CD14-positive monocyte (primary cell): Measurements from ENCODE around the gene CYP27B1. TPM values are rescaled to one million over a fixed set of nuclear protein-coding genes. Genes with fewer than 3 reads are reported as not detected.
A peak's percentile ranks its signal among the peaks of the same experiment; 100 is the strongest.

Experiments
- DNase-seq, 3 donors: peaks; one replicate each; pipeline ENCODE4 v3.0.0-alpha.2; 2011 to 2022
- H2AFZ ChIP-seq: 2 replicates; pipeline ENCODE4 v1.6.0; 2012; ENCODE audit warnings: mild to moderate bottlenecking, low read depth, low read length, inconsistent platforms; ENCODE audit not compliant: insufficient read depth, poor library complexity, severe bottlenecking
- H3K27ac ChIP-seq, 2 donors: 1 replicate in 1 of 2; 2 replicates in 1 of 2; pipeline ENCODE4 v1.5.1; 2012 to 2013; ENCODE audit warnings: low read length in 2 of 2, control low read depth in 1 of 2, inconsistent platforms in 1 of 2, low read depth in 1 of 2, mild to moderate bottlenecking in 1 of 2
- H3K27me3 ChIP-seq, 2 donors: one replicate each; pipeline versions ENCODE4 v1.6.0 to v1.6.1; 2011 to 2013; ENCODE audit warnings: low read length in 2 of 2; ENCODE audit not compliant: control insufficient read depth in 2 of 2, insufficient read depth in 2 of 2
- H3K36me3 ChIP-seq, 2 donors: replicated peaks in 1 of 2; 1 replicate in 1 of 2; 2 replicates in 1 of 2; pipeline versions ENCODE4 v1.5.1 to v1.6.1; 2012 to 2013; ENCODE audit warnings: low read length in 2 of 2, control low read depth in 1 of 2, inconsistent platforms in 1 of 2, mild to moderate bottlenecking in 1 of 2; ENCODE audit not compliant: insufficient read depth in 2 of 2, control insufficient read depth in 1 of 2
- H3K4me1 ChIP-seq, 2 donors: 1 replicate in 1 of 2; 2 replicates in 1 of 2; pipeline versions ENCODE4 v1.5.1 to v1.6.1; 2012 to 2013; ENCODE audit warnings: low read length in 2 of 2, control low read depth in 1 of 2, inconsistent platforms in 1 of 2, mild to moderate bottlenecking in 1 of 2, moderate library complexity in 1 of 2; ENCODE audit not compliant: insufficient read depth in 2 of 2, control insufficient read depth in 1 of 2
- H3K4me2 ChIP-seq: replicated peaks from 2 replicates; pipeline ENCODE3; 2012; ENCODE audit warnings: low read length, moderate library complexity, mild to moderate bottlenecking; ENCODE audit not compliant: poor library complexity, severe bottlenecking; ENCODE audit errors: extremely low read depth
- H3K4me3 ChIP-seq, 3 experiments: fragments of 200-600 bp in 1 of 3; sonication (generic) in 1 of 3; replicated peaks in 1 of 3; 1 replicate in 2 of 3; 2 replicates in 1 of 3; pipeline ENCODE4 v1.5.1; 2011 to 2013; ENCODE audit warnings: low read length in 3 of 3, mild to moderate bottlenecking in 3 of 3, control low read depth in 2 of 3, low read depth in 2 of 3, inconsistent platforms in 1 of 3, moderate library complexity in 1 of 3
- H3K79me2 ChIP-seq: 2 replicates; pipeline ENCODE4 v1.6.0; 2012; ENCODE audit warnings: mild to moderate bottlenecking, control low read depth, inconsistent platforms, low read length, moderate library complexity; ENCODE audit not compliant: insufficient read depth
- H3K9ac ChIP-seq: 2 replicates; pipeline ENCODE4 v1.6.0; 2017; ENCODE audit warnings: low read length, mild to moderate bottlenecking; ENCODE audit not compliant: insufficient read depth, poor library complexity, severe bottlenecking
- H3K9me3 ChIP-seq, 2 donors: replicated peaks in 1 of 2; 1 replicate in 1 of 2; 2 replicates in 1 of 2; pipeline versions ENCODE4 v1.5.1 to v1.6.1; 2012 to 2013; ENCODE audit warnings: low read length in 2 of 2, control low read depth in 1 of 2; ENCODE audit not compliant: control insufficient read depth in 1 of 2, insufficient read depth in 1 of 2
- H4K20me1 ChIP-seq: 2 replicates; pipeline ENCODE4 v1.6.0; 2012; ENCODE audit warnings: mild to moderate bottlenecking, low read length, control low read depth, moderate library complexity; ENCODE audit not compliant: insufficient read depth
- H3K27ac Mint-ChIP-seq, 7 donors: one replicate each; pipeline ENCODE4 v1.8.0; 2020; ENCODE audit warnings: mild to moderate bottlenecking in 7 of 7, mixed read lengths in 7 of 7, moderate library complexity in 6 of 7, inconsistent platforms in 2 of 7
- H3K27me3 Mint-ChIP-seq, 3 donors: one replicate each; pipeline ENCODE4 v1.8.0; 2021 to 2022; ENCODE audit warnings: low read depth in 3 of 3, mild to moderate bottlenecking in 3 of 3, mixed read lengths in 3 of 3, moderate library complexity in 3 of 3, inconsistent platforms in 1 of 3
- H3K36me3 Mint-ChIP-seq, 2 donors: one replicate each; pipeline ENCODE4 v1.8.0; 2020; ENCODE audit warnings: mixed read lengths in 2 of 2, inconsistent platforms in 1 of 2, mild to moderate bottlenecking in 1 of 2
- H3K4me1 Mint-ChIP-seq: one replicate; pipeline ENCODE4 v1.8.0; 2020; ENCODE audit warnings: mild to moderate bottlenecking, mixed read lengths
- H3K4me3 Mint-ChIP-seq, 2 donors: one replicate each; pipeline ENCODE4 v1.8.0; 2020; ENCODE audit warnings: mild to moderate bottlenecking in 2 of 2, mixed read lengths in 2 of 2, moderate library complexity in 1 of 2
- H3K9me3 Mint-ChIP-seq, 7 donors: one replicate each; pipeline ENCODE4 v1.8.0; 2020 to 2022; ENCODE audit warnings: mixed read lengths in 7 of 7, mild to moderate bottlenecking in 6 of 7, moderate library complexity in 6 of 7, inconsistent platforms in 2 of 7
- WGBS: methylation state at CpG from one replicate; pipeline ENCODE4 v1.1.5; 2013; ENCODE audit warnings: missing lambda C conversion rate; ENCODE audit not compliant: insufficient coverage; 5-methylcytosine and 5-hydroxymethylcytosine counted together
- intact Hi-C, 2 donors: fragments of 100-400 bp; cut with micrococcal nuclease; formaldehyde crosslinking; loops; one replicate each; pipeline versions ENCODE4 v1.15.0 to v1.15.1; 2023
- polyA plus RNA-seq, 3 donors: library from polyadenylated mRNA; depleted of rRNA in 1 of 3; unstranded in 2 of 3; stranded (reverse) in 1 of 3; fragments of 300-500 nt in 2 of 3; fragments of >200 nt in 1 of 3; fragmentation: Illumina TruSeq in 2 of 3; gene quantifications; 1 replicate in 2 of 3; 2 replicates in 1 of 3; pipeline ENCODE4 v1.2.3, GENCODE V29; 2012 to 2021
- TF ChIP-seq, protein P1 (sequence below): fragments of 200-600 bp; IDR thresholded peaks from one replicate; pipeline ENCODE4 v1.8.0; 2022; ENCODE audit warnings: antibody characterized with exemption, mild to moderate bottlenecking

The CYP27B1 gene
- polyA plus RNA-seq, 3 donors: 0.81 TPM; not detected in 2

- Mint-ChIP-seq H3K4me3 (peak overlapping the region; percentile 96 to 98), H3K27me3 (peaks cover 17 to 20% (median 19%) of the 10 kb centered on the region in 3 donors), H3K36me3 (peaks cover 19 to 25% of the 10 kb centered on the region in 2 donors), H3K4me1 (peaks cover 44% of the 10 kb centered on the region), H3K9me3 (peaks cover 0 to 12% (median 0%) of the 10 kb centered on the region in 7 donors), H3K27ac (peak overlapping the region; percentile 96 to 99 (median 98))
- Histone ChIP-seq H3K4me2 (peak overlapping the region; percentile 97), H3K27ac (peak overlapping the region; percentile 72 to 93), H3K9me3 (peaks cover 0 to 12% of the 10 kb centered on the region in 2 donors), H3K9ac (peak overlapping the region; percentile 69), H3K36me3 (peaks cover 0 to 6% of the 10 kb centered on the region in 2 donors), H3K4me3 (peak overlapping the region; percentile 77 to 98 (median 82)), H2AFZ (peak overlapping the region; percentile 99), H3K79me2 (no peaks in the 10 kb centered on the region), H4K20me1 (no peaks in the 10 kb centered on the region), H3K4me1 (peaks cover 44 to 50% of the 10 kb centered on the region in 2 donors), H3K27me3 (peaks cover 11 to 19% of the 10 kb centered on the region in 2 donors)
- intact Hi-C loops: loop anchor here in 1 of 2 donors (5.0 kb wide), 1 partner anchor 76 kb away; the partner anchor contains the start of gene CTDSP2
- 0% methylated on average over 5 of the region's 16 CpGs for WGBS
- DNase-seq: peak; percentile 64 to 90 (median 79)
- TF ChIP-seq, protein P1, sequence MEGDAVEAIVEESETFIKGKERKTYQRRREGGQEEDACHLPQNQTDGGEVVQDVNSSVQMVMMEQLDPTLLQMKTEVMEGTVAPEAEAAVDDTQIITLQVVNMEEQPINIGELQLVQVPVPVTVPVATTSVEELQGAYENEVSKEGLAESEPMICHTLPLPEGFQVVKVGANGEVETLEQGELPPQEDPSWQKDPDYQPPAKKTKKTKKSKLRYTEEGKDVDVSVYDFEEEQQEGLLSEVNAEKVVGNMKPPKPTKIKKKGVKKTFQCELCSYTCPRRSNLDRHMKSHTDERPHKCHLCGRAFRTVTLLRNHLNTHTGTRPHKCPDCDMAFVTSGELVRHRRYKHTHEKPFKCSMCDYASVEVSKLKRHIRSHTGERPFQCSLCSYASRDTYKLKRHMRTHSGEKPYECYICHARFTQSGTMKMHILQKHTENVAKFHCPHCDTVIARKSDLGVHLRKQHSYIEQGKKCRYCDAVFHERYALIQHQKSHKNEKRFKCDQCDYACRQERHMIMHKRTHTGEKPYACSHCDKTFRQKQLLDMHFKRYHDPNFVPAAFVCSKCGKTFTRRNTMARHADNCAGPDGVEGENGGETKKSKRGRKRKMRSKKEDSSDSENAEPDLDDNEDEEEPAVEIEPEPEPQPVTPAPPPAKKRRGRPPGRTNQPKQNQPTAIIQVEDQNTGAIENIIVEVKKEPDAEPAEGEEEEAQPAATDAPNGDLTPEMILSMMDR: no peak
These were observed 4.5 kb upstream of the CYP27B1 start for GRCh38 chr12:57771236-57771872.

GRCh38 chr12:57770734-57771133 is 3.9 kb upstream of the CYP27B1 start:
- Histone ChIP-seq H3K79me2 (no peaks in the 10 kb centered on the region), H3K4me3 (peak overlapping the region in 1 of 3 experiments; percentile 98), H3K9ac (no peak overlapping the region), H3K27ac (peak overlapping the region in 1 of 2 donors; percentile 63), H4K20me1 (no peaks in the 10 kb centered on the region), H3K4me1 (peaks cover 44 to 51% of the 10 kb centered on the region in 2 donors), H2AFZ (no peak overlapping the region), H3K27me3 (peaks cover 18 to 25% of the 10 kb centered on the region in 2 donors), H3K9me3 (peaks cover 0 to 13% of the 10 kb centered on the region in 2 donors), H3K36me3 (peaks cover 0 to 6% of the 10 kb centered on the region in 2 donors), H3K4me2 (no peak overlapping the region)
- intact Hi-C loops: loop anchor here in 1 of 2 donors (5.0 kb wide), 1 partner anchor 77 kb away; the partner anchor contains the start of gene CTDSP2
- TF ChIP-seq, protein P1: no peak
- DNase-seq: peak in 1 of 3 donors; percentile 31
- Mint-ChIP-seq H3K4me1 (peaks cover 44% of the 10 kb centered on the region), H3K4me3 (no peak overlapping the region), H3K27me3 (peaks cover 22 to 26% (median 25%) of the 10 kb centered on the region in 3 donors), H3K36me3 (peaks cover 19 to 25% of the 10 kb centered on the region in 2 donors), H3K27ac (peak overlapping the region in 6 of 7 donors; percentile 53 to 98 (median 78)), H3K9me3 (peaks cover 0 to 12% (median 0%) of the 10 kb centered on the region in 7 donors)
- WGBS: 92% methylated on average over 2 of the region's 4 CpGs
